HT1080 (cell line): Measurements from ENCODE around the gene HIKESHI. TPM values are rescaled to one million over a fixed set of nuclear protein-coding genes. Genes with fewer than 3 reads are reported as not detected.
A peak's percentile ranks its signal among the peaks of the same experiment; 100 is the strongest.
"Not testable (repeated sequence)": the region's sequence is repeated elsewhere in the genome, so short reads cannot be mapped to it uniquely, and the experiment has no call there.

Experiments
- DNase-seq: peaks from one replicate; pipeline ENCODE4 v3.0.0-alpha.2; 2015; ENCODE audit warnings: low read depth
- total RNA-seq: library from RNA; depleted of rRNA; stranded (reverse); fragments of >200 nt; shearing (Covaris generic); gene quantifications from 2 replicates; pipeline ENCODE4 v1.2.3, GENCODE V29; 2014

HIKESHI gene
- total RNA-seq, 1 experiment from 2014 or later, result 64.1 TPM

GRCh38 chr11:86292912-86293616 lies 9.0 kb upstream of the HIKESHI start:
- DNase-seq, result no peak

- no peak for DNase-seq
These were observed 8.0 kb upstream of the HIKESHI start for GRCh38 chr11:86294026-86294425.

- DNase-seq, result no peak
These were observed 323 bp upstream of the HIKESHI start for GRCh38 chr11:86301742-86302091.

- peak; percentile 26 for DNase-seq
These were observed 1.2 kb downstream of the HIKESHI start for GRCh38 chr11:86303257-86303656.

GRCh38 chr11:86308710-86309109 lies 6.7 kb downstream of the HIKESHI start:
- not testable (repeated sequence) for DNase-seq

GRCh38 chr11:86313793-86314192 lies 11.8 kb downstream of the HIKESHI start:
- no peak for DNase-seq

- no peak for DNase-seq
These were observed 12.6 kb downstream of the HIKESHI start for GRCh38 chr11:86314636-86315035.

GRCh38 chr11:86335131-86335767 lies 33.2 kb downstream of the HIKESHI start:
- DNase-seq, result no peak

GRCh38 chr11:86337227-86337626 lies 35.2 kb downstream of the HIKESHI start:
- no peak for DNase-seq

- no peak for DNase-seq
These were observed 39.3 kb downstream of the HIKESHI start for GRCh38 chr11:86341382-86341781.

- DNase-seq, result no peak
These were observed 44.5 kb downstream of the HIKESHI start for GRCh38 chr11:86346513-86346912.

- DNase-seq, result no peak
These were observed 53.2 kb downstream of the HIKESHI start for GRCh38 chr11:86355256-86355655.

GRCh38 chr11:86357412-86357811 lies 55.4 kb downstream of the HIKESHI start:
- DNase-seq, result not testable (repeated sequence)

- DNase-seq, result no peak
These were observed 56.7 kb downstream of the HIKESHI start for GRCh38 chr11:86358720-86359119.

- peak; percentile 52 for DNase-seq
These were observed 58.8 kb downstream of the HIKESHI start for GRCh38 chr11:86360775-86361395.

- no peak for DNase-seq
These were observed 61.4 kb downstream of the HIKESHI start for GRCh38 chr11:86363424-86363823.

- no peak for DNase-seq
These were observed 63.5 kb downstream of the HIKESHI start for GRCh38 chr11:86365546-86365945.

GRCh38 chr11:86369668-86370067 lies 67.6 kb downstream of the HIKESHI start:
- DNase-seq, result no peak

GRCh38 chr11:86370171-86370570 lies 68.1 kb downstream of the HIKESHI start:
- DNase-seq, result no peak

GRCh38 chr11:86370922-86371594 lies 69.0 kb downstream of the HIKESHI start:
- peak; percentile 86 for DNase-seq

GRCh38 chr11:86372041-86372440 lies 70.0 kb downstream of the HIKESHI start:
- DNase-seq, result no peak

GRCh38 chr11:86372586-86372985 lies 70.5 kb downstream of the HIKESHI start:
- no peak for DNase-seq
